Left lung (tissue), 10 donors: Measurements from ENCODE around the gene ADRA2C. TPM values are rescaled to one million over a fixed set of nuclear protein-coding genes. Genes with fewer than 3 reads are reported as not detected.

Source experiments
- ATAC-seq: fragments of 200-7000 bp; cut with Tn5 transposase; one replicate; pipeline ENCODE4 v1.9.1; 2020; ENCODE audit warnings: moderate library complexity
- DNase-seq, 4 donors: peaks; one replicate each; pipeline ENCODE4 v3.0.0-alpha.2; 2013 to 2020
- H3K27ac ChIP-seq, 2 donors: fragments of 200-600 bp; sonication (generic) in 1 of 2; one replicate each; pipeline versions ENCODE4 v1.5.0 to v1.8.0; 2020 to 2021
- H3K27me3 ChIP-seq, 2 donors: fragments of 200-600 bp; sonication (generic) in 1 of 2; one replicate each; pipeline versions ENCODE4 v1.5.0 to v1.8.0; 2020 to 2021
- H3K36me3 ChIP-seq, 2 donors: fragments of 200-600 bp; sonication (generic) in 1 of 2; one replicate each; pipeline versions ENCODE4 v1.5.0 to v1.8.0; 2020 to 2021
- H3K4me1 ChIP-seq, 2 donors: fragments of 200-600 bp; one replicate each; pipeline ENCODE4 v1.8.0; 2021
- H3K4me3 ChIP-seq, 2 donors: fragments of 200-600 bp; sonication (generic) in 1 of 2; one replicate each; pipeline versions ENCODE4 v1.5.0 to v1.8.0; 2020 to 2021; ENCODE audit warnings: mild to moderate bottlenecking in 1 of 2
- H3K9me3 ChIP-seq, 2 donors: fragments of 200-600 bp; sonication (generic) in 1 of 2; one replicate each; pipeline versions ENCODE4 v1.5.0 to v1.8.0; 2020 to 2021
- CTCF ChIP-seq, 2 donors: fragments of 200-600 bp; sonication (generic) in 1 of 2; IDR thresholded peaks; one replicate each; pipeline versions ENCODE4 v1.5.0 to v1.8.0; 2021; ENCODE audit warnings: antibody characterized with exemption in 2 of 2
- intact Hi-C, 2 donors: fragments of 100-400 bp; cut with DNase I; formaldehyde crosslinking; loops; one replicate each; pipeline versions ENCODE4 v1.11.2 to v1.14.2; 2022
- polyA plus RNA-seq, 6 donors: library from polyadenylated mRNA; unstranded; fragments of 120-200 nt; gene quantifications; one replicate each; pipeline ENCODE4 v1.2.1, GENCODE V29; 2013; ENCODE audit not compliant: insufficient read length in 6 of 6
- total RNA-seq, 2 donors: library from RNA; stranded (reverse); fragmentation: NEBNext Ultra II Directional; extraction: Animal tissue kit (Norgen Biotek cat#: 25700); gene quantifications; one replicate each; pipeline ENCODE4 v1.2.1, GENCODE V29; 2021
- donor health status: DM: no; HTN: yes; CAD: no.
- donor health status: DM: no; HTN: no; CAD: no.

The ADRA2C gene
- total and polyA plus RNA-seq, 8 donors = 0.63 to 3.2 (median 0.85) TPM

GRCh38 chr4:3801521-3801920, 35.3 kb downstream of the ADRA2C start:
- DNase-seq = peak in 1 of 4 donors; percentile 41
- Histone ChIP-seq H3K9me3 (no peaks in the 10 kb centered on the region), H3K27me3 (peaks cover 0 to 46% of the 10 kb centered on the region in 2 donors), H3K4me1 (no peaks in the 10 kb centered on the region), H3K27ac (no peak overlapping the region), H3K36me3 (no peaks in the 10 kb centered on the region), H3K4me3 (no peak overlapping the region)
- no peak for ATAC-seq
- no peak for TF ChIP-seq CTCF (IDR thresholded peaks at IDR 0.05)
- intact Hi-C loops = no loop called here

- H3K4me1 ChIP-seq = no peaks in the 10 kb centered on the region
- ATAC-seq (no peak), DNase-seq (peak in 1 of 4 donors; percentile 48)
- H3K36me3 ChIP-seq = no peaks in the 10 kb centered on the region
- peaks cover 0 to 48% of the 10 kb centered on the region in 2 donors for H3K27me3 ChIP-seq
- H3K9me3 ChIP-seq = no peaks in the 10 kb centered on the region
- no peak overlapping the region for H3K4me3 ChIP-seq
- intact Hi-C loops = no loop called here
- H3K27ac ChIP-seq = no peak overlapping the region
- TF ChIP-seq CTCF (IDR thresholded peaks at IDR 0.05) = no peak
These were observed 35.9 kb downstream of the ADRA2C start for GRCh38 chr4:3801931-3802550.

- H3K36me3 ChIP-seq = no peaks in the 10 kb centered on the region
- TF ChIP-seq CTCF (IDR thresholded peaks at IDR 0.05) = no peak
- H3K27ac ChIP-seq = no peak overlapping the region
- no peaks in the 10 kb centered on the region for H3K4me1 ChIP-seq
- ATAC-seq (no peak), DNase-seq (peak in 1 of 4 donors; percentile 43)
- no peak overlapping the region for H3K4me3 ChIP-seq
- intact Hi-C loops = no loop called here
- H3K9me3 ChIP-seq = no peaks in the 10 kb centered on the region
- H3K27me3 ChIP-seq = peaks cover 0 to 53% of the 10 kb centered on the region in 2 donors
These were observed 36.6 kb downstream of the ADRA2C start for GRCh38 chr4:3802571-3803474.

GRCh38 chr4:3803475-3803847, 37.3 kb downstream of the ADRA2C start:
- H3K4me1 ChIP-seq = no peaks in the 10 kb centered on the region
- H3K27me3 ChIP-seq = peaks cover 0 to 60% of the 10 kb centered on the region in 2 donors
- H3K4me3 ChIP-seq = no peak overlapping the region
- ATAC-seq (no peak), DNase-seq (peak in 1 of 4 donors; percentile 41)
- no peaks in the 10 kb centered on the region for H3K9me3 ChIP-seq
- H3K36me3 ChIP-seq = no peaks in the 10 kb centered on the region
- TF ChIP-seq CTCF (IDR thresholded peaks at IDR 0.05) = no peak
- intact Hi-C loops = no loop called here
- H3K27ac ChIP-seq = no peak overlapping the region

GRCh38 chr4:3803946-3804345, 37.8 kb downstream of the ADRA2C start:
- DNase-seq (peak in 1 of 4 donors; percentile 55), ATAC-seq (no peak)
- intact Hi-C loops = no loop called here
- H3K4me1 ChIP-seq = no peaks in the 10 kb centered on the region
- no peak for TF ChIP-seq CTCF (IDR thresholded peaks at IDR 0.05)
- no peaks in the 10 kb centered on the region for H3K36me3 ChIP-seq
- no peak overlapping the region for H3K4me3 ChIP-seq
- peaks cover 0 to 65% of the 10 kb centered on the region in 2 donors for H3K27me3 ChIP-seq
- H3K9me3 ChIP-seq = no peaks in the 10 kb centered on the region
- H3K27ac ChIP-seq = no peak overlapping the region
